HG02852 (cell line): ENCODE results near the gene CACNA1S.

Source experiments
- ATAC-seq: cut with Tn5 transposase; IDR thresholded peaks from one replicate; pipeline ENCODE4 v1.9.1; 2021; ENCODE audit warnings: mild to moderate bottlenecking, moderate library complexity; ENCODE audit not compliant: unreplicated experiment

The CACNA1S gene

DNA sequence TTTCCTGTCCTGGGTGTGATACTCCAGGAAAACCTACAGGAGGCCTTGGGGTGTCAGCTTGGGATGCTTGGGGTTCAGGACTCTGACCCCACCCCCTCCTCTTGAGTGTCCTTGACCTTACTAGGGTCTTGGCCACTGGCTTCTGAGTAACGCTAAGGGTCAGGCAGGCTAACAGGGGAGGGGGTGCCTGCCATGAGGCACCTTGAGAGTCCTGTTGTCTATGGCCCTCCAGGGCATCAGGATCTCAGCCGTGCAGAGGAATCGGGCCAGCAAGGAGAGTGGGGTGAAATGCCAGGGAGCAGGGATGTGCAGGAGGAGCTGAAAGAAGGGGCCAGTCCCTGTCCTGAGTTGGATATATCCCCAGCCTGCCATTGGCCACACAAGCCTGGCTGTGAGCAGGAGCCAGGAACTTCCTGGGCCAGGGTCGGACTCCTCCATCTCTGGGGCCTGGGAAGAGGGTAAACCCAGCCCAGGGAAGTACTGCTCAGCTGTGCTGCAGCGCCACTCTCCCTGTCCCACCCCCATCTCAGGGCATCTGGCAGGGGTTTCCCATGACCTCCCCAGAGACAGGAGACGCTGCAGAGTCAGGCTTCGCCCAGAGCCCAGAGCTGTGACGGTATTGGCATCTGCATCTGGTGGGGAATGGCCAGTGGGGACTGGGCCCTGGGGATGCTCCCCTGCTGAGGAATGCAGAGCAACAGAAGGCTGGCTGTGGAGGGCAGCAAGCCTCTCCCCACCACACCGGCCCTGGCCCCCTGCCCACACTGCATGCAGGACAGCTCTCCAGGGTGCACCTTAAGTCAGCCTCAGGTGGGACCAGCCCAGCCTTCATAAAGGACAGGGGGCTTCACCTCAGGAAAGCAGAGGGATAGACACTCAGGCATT, 95.0 kb downstream of the CACNA1S start:
- no peak for ATAC-seq

GRCh38 chr1:201016211-201016651, 96.0 kb downstream of the CACNA1S start:
- ATAC-seq = no peak

GRCh38 chr1:201015551-201016091, 96.6 kb downstream of the CACNA1S start:
- no peak for ATAC-seq

GRCh38 chr1:201014816-201015200, 97.4 kb downstream of the CACNA1S start:
- no peak for ATAC-seq

DNA sequence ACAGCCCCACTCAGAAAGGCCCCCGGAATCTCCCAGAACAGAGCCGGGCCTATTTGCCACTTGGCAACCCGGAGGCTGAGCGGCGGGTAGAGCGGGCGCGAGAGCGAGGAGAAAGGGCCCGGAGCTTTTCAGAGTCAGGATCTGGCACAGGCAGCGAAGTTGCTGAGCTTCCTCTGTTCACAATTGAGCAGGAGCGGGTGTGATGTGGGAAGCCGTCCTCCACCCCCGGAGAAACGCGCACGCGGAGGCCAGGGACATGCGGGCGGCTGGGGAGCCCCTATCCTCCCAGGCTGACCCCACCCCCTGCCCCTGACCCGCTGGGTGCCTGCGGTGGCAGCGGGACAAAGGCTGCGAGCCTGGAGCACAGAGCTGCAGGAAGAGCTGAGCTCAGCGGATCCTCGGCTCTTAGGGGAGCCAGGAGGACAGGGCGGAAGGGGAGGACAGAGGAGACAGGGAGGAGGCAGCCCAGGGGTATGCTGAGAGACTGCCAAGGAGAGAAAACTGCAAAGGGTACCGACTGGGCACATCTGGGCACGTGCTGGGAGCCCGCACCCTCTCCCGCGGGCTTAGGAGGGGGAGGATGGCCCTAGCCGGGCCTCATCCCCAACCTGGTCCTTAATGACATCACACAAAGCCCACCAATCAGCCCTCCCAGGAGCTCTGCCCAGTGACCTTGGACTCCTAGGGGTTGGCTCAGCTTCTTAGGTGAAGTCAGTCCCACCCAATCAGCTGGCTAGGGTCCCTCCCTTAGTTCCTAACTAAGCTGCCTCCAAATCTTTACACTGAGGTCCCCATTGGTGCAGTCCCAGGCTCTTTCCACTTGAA, 98.0 kb downstream of the CACNA1S start:
- ATAC-seq = no peak

GRCh38 chr1:201013031-201013485, 99.2 kb downstream of the CACNA1S start:
- no peak for ATAC-seq

DNA sequence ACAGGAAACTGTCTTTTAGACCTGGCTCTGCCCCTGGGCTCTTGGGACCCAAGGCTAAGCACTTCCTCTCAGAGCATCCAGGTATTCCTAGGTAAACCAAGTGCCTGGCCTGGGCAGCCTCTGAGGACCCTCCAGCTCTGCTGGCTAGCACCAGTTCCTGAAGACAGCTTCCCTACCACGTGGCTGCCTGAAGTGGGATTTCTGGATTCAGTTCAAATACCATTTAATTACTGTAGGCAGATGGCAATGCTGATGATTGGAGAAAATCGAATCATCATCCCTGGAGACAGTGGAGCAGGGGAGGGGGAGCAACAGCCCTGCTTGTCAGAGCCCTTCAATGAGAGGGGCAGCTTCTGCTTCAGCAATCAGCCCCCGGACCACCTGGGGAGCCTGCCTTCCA, 100.6 kb downstream of the CACNA1S start:
- ATAC-seq = no peak

- no peak for ATAC-seq
These were observed 102.1 kb downstream of the CACNA1S start for GRCh38 chr1:201009962-201010645.

- no peak for ATAC-seq
These were observed 103.4 kb downstream of the CACNA1S start for GRCh38 chr1:201008666-201009360.

DNA sequence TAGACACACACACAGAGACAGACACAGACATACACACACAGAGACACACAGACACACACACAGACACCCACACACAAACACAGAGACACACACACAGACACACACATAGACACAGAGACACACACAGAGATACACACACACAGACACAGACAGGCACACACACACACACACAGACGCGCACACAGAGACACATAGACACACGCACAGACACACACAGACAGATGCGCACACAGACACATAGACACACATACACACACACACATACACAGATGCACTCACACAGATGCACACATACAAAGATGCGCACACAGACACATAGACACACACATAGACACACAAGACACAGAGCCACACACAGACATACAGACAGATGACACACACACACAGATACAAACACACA, 104.7 kb downstream of the CACNA1S start:
- no peak for ATAC-seq

DNA sequence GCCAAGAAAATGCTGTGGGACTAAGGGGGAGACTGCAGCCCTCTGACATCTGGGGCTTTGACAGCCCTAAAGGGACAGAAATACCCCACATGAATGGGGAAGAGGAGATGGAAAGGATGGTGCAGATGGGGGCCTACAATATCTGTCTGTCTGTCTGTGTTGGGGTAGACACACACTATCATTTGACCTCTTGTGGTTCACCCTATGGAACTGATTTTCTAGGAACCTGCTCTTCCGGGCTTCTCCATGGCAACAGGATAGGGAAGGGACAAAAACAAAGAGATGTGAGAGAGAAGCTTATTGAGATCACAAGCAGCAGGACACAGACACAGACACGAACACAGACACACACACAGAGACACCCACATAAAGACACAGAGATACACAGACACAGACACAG, 105.8 kb downstream of the CACNA1S start:
- ATAC-seq = no peak

DNA sequence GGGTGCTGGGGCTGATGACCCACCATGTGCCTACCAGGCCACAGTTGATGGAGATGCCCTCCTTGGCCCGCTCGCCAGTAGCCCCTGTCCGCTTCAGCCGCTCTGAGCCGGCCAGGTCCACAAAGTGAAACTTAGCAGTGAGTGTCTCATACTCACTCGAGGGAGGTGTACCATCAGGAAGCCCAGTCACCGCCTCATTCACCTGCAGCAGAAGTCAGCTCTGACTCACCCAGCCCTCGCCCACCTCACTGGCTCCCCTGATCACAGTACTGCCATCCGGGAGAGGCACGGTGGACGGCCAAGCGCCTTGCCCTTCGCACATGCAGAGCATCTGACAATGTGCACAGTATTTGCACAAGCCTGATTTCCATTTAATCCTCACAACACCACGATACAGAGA, 107.5 kb downstream of the CACNA1S start:
- ATAC-seq = no peak

GRCh38 chr1:201004154-201004553, 108.1 kb downstream of the CACNA1S start:
- ATAC-seq = no peak

DNA sequence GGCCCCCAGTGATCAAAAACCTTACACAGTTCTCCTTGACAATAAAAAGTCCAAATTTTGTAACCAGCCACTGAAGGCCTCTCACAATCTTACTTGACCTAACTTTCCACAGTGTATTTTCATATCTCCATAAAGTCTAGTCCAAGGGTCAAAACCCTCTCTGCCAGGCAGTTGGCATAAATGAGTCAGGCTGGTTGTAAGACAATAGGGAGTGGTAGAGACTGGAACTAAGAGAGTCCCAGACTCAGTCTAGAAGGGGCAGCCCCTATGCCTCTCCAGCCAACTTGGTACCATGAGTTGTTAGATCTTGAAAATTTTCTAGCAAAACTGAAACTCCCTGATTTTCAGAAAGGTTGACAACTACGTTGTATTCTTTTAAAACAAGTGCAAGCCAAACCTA, 109.7 kb downstream of the CACNA1S start:
- ATAC-seq = no peak

DNA sequence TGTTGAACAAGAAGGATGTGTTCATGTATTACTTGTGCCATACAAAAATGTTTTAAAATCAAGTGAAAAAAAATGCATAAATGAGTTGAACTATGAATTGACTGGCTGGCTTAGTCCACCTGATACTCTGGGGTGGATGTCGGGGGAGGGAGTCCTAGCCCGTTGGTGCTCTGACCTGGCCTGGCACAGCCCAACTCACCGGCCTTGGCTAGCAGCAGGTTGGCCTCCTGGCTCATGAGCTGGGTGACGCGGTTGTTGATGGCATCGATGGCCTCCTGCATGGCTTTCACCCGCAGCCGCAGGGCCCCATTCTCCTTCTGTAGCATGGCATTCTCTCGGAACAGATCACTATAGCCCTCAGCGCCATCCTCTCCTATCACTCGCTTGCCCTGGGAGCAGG, 110.3 kb downstream of the CACNA1S start:
- ATAC-seq = no peak

GRCh38 chr1:201000391-201000790, 111.8 kb downstream of the CACNA1S start:
- ATAC-seq = no peak

- ATAC-seq = no peak
These were observed 112.6 kb downstream of the CACNA1S start for GRCh38 chr1:200999667-201000066.

DNA sequence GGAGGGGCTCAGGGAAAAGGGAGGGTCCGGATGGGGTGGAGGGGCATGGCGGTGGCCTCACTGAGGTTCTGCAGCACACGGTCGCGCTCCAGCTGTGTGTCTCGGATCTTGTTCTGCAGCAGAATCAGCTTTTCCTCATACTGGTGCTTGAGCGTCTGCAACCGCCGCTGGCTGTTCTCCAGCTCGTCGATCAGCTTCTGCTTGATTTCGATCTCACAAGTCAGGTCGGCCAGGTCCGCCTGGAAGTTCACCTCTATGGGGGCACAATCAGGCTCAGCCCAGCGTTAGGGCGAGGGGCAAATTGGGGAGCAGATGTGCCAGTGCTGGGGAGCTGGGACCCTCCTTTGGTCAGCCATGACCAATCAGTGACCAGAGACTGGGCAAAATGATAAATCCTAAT, 113.9 kb downstream of the CACNA1S start:
- no peak for ATAC-seq

DNA sequence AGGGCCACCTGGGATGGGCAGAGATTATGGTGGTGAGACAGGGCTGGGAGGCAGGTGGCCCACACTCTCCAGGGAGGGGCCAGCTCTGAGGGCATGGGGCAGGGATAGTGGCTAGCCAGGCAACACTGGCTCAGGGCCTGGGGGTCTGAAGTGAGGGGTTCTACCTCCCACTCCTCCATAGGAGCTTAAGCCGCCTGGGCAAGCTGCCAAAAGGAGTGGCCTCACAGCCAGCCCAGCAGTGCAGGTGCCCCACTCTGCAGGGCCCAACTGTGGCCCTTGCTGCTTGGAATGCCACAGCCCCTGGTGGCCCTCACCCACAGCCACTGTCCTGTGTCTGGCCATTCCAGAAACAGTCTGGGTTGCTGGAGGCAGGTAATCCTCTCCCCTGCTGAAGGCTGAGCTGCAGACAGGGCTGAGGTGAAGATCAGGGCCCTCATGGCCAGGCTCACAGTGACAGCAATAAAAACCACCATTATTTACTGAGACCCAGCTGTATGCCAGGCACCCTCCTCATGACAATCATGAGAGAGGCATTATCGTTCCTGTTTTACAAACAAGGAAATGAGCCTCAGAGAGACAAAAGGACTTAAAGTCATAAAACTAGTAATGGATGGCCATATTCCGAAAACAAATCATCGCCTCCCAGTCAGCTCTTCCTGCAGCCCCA, 119.7 kb downstream of the CACNA1S start:
- ATAC-seq = no peak

GRCh38 chr1:200991097-200991614, 121.1 kb downstream of the CACNA1S start:
- no peak for ATAC-seq
